Amygdala (tissue), 56 donors: ENCODE data around the gene CSNK2B.

Experiments used
- DNase-seq, 56 donors: peaks; one replicate each; lab custom pipeline; 2025; lab: John Stamatoyannopoulos, UW

CSNK2B gene

DNA sequence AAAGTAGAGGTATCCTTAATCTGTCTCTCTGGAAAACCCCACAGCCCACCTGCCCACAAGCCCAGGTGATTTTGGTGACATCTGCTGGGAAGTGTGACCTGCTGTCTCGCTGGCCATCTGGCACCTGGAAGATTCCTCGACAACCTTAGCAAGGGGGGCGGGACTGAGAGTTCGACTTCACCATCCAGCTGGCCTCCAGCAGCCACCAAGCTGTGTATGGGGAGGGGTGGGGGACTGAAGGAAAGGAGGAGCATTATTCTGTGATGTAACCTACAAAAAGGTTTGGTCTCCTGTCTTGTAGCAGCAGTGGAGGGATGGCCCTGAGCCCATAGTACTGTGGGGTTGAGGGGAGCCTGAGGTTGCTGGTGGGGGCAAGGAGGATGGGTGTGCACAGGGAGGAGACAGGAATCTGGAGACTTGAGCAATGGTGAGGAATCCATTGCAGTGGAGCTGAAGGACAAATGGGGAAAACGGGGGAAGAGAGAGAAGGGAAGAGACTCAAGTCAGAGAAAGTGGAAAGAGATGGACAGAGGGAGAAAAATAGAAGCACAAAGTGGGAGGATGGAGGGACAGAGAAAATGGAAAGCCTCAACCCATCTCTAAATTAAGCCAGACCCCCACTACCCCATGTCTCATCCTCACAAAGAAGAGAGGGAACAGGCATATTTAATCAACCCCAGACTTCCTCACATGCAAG lies 44.8 kb downstream of the CSNK2B start:
- DNase-seq = no peak

DNA sequence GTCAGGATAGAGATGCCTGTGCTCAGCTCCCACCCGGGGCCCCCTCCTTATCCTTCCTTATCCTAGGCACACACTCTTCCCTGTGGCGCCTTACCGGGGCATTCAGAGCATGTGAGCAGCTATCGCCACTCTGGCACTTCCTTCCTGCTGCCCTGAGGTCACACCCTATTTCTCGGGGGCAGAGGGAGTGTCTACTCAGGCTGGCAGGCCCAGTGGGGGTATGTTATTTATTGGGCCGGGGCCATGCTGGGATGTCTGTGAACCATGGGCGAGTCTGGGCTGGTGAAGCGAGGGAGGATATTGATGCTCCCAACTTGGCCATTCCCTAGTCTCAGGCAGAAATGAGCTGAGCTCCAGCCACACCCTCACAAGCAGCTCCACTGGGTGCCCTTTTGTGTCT lies 45.4 kb downstream of the CSNK2B start:
- DNase-seq = no peak

- no peak for DNase-seq
These were observed 46.4 kb downstream of the CSNK2B start for GRCh38 chr6:31712296-31712695.

GRCh38 chr6:31713465-31713864 lies 47.6 kb downstream of the CSNK2B start:
- no peak for DNase-seq

- no peak for DNase-seq
These were observed 48.3 kb downstream of the CSNK2B start for GRCh38 chr6:31713991-31714684.

GRCh38 chr6:31715022-31715958 lies 49.4 kb downstream of the CSNK2B start, which contains the start of gene LY6G6D:
Gene LY6G6D, plus strand, starts transcription at chr6:31715348. Its CDS starts 8 bp downstream, at chr6:31715356.
- peak in 1 of 56 donors; percentile 15 for DNase-seq

- DNase-seq = no peak
These were observed 51.8 kb downstream of the CSNK2B start for GRCh38 chr6:31717499-31718222.

DNA sequence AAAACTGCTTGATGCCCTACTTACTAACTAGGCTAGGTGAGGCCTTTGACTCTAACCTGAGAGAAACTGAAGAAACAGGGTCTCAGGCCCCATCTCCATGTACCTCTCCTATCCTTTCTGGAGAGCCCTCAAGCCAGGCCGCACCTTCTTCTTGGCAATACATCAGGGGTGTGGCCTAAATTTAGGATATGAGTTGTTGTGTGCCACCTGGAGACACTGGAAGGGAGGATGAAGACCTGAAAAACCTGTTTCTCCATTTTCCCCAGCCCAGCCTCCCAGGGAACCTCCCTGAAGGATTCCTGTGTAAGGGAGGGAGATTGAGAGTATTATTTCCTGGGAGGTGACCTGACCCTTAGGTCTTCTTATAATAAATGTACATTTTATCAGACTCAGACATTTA lies 52.4 kb downstream of the CSNK2B start:
- no peak for DNase-seq

- DNase-seq = no peak
These were observed 53.1 kb downstream of the CSNK2B start for GRCh38 chr6:31719001-31719400.
